GM19455 (cell line): ENCODE measurements around the gene LOXHD1.

Experiments used
- ATAC-seq: cut with Tn5 transposase; IDR thresholded peaks from one replicate; pipeline ENCODE4 v1.9.1; 2021; ENCODE audit not compliant: unreplicated experiment

The LOXHD1 gene, protein sequence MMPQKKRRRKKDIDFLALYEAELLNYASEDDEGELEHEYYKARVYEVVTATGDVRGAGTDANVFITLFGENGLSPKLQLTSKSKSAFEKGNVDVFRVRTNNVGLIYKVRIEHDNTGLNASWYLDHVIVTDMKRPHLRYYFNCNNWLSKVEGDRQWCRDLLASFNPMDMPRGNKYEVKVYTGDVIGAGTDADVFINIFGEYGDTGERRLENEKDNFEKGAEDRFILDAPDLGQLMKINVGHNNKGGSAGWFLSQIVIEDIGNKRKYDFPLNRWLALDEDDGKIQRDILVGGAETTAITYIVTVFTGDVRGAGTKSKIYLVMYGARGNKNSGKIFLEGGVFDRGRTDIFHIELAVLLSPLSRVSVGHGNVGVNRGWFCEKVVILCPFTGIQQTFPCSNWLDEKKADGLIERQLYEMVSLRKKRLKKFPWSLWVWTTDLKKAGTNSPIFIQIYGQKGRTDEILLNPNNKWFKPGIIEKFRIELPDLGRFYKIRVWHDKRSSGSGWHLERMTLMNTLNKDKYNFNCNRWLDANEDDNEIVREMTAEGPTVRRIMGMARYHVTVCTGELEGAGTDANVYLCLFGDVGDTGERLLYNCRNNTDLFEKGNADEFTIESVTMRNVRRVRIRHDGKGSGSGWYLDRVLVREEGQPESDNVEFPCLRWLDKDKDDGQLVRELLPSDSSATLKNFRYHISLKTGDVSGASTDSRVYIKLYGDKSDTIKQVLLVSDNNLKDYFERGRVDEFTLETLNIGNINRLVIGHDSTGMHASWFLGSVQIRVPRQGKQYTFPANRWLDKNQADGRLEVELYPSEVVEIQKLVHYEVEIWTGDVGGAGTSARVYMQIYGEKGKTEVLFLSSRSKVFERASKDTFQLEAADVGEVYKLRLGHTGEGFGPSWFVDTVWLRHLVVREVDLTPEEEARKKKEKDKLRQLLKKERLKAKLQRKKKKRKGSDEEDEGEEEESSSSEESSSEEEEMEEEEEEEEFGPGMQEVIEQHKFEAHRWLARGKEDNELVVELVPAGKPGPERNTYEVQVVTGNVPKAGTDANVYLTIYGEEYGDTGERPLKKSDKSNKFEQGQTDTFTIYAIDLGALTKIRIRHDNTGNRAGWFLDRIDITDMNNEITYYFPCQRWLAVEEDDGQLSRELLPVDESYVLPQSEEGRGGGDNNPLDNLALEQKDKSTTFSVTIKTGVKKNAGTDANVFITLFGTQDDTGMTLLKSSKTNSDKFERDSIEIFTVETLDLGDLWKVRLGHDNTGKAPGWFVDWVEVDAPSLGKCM (N-terminal part only)

DNA sequence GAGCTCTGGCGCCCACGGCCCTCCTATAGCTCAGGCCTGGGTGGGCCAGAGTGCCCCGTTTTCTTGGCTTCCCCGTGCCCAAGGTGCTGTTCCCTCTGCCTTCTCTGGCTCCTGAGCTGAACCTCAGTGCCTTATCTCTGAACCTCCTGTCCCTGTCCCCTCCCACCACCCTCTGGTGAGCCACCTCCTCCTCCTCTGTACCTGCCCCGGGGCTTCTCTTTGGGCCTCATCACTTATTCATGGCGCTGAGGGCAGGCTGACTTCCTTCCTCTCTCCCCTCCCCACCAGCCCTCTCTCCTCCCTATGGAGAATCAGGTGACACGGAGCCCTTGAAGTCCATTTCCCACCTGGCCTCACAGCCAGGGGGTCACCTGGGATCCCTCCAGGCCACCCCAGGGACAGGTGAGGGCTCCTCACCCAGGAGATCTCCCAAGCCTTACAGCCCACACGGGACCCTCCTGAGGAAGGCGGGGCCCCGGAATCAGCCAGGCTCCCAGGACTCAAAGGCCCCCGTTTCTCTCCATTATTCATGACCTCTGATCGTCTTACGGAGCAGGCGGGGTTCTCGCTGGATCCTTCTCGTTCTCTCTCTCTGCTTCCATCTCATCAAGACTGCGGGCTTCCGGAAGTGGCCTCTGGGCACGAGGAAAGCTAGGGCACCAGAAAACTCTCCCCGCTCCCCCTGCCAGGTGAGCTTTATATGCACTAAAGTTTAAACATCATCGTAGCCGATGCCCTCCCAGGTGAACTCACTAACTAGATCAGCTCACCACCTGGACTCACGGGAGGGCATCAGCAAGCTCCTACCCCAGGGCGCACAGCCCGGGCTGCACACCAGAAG is at the start of gene LOXHD1:
LOXHD1 (minus strand) TSS at position 106 of the 841 bp plus-strand sequence. CDS start 187 bp downstream, outside the sequence.
- no peak for ATAC-seq

DNA sequence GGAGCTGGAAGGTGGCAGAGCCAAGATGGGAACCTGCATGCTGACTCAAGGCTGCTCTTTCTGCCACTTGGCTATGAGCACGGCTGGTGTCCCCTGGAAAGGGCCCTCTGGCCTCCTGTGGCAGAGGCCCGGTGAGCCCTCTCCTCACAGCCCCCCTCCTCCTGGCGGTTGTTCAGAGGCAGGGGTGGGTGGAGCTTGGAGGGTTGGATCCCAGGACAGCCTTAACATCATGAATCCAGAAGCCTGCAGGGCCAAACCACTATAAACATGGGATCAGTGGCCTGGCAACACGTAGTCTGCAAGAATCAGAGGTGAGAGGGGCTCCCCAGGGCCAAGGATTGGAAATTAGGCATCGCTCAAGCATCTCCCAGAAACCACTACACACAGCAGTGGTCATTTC is 48.5 kb upstream of the LOXHD1 start:
- no peak for ATAC-seq

DNA sequence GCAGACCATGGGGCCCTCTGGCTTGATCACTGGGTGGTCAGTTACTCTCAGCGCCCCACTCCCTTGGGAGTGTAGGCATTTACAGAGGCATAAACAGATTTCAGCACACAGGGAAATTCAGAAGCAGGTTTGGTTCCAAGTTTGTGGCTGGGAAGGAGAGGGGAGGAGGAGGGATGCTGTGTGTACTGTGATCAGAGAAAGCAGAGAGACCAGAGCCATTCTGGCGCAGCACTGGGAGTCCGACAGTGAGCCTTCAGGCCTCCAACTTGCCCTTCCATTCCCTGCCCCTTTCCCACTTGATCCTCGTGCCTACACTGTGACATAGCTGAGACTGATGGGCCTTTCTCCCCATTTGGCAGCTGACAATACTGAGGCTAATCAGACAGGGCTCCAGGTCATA is 47.8 kb upstream of the LOXHD1 start:
- ATAC-seq = no peak

DNA sequence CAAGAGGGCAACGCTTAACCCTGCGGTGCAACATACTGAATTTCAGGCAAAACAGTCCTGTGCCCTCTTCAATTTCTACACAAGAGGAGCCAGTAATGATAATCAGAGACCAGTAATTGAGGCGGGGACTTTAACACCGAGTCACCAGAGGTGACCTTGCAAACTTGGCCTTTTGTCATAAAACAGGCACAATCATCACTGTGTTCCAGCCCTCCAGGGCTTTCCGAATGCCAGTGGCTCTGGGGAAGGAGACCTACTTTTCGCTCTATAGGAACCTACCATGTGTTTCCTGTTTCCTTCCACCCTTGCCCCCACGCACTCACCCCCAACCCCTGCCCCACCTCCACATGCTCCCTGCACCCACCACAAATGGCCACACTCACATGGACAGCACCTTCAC is 47.2 kb upstream of the LOXHD1 start:
- ATAC-seq = no peak

DNA sequence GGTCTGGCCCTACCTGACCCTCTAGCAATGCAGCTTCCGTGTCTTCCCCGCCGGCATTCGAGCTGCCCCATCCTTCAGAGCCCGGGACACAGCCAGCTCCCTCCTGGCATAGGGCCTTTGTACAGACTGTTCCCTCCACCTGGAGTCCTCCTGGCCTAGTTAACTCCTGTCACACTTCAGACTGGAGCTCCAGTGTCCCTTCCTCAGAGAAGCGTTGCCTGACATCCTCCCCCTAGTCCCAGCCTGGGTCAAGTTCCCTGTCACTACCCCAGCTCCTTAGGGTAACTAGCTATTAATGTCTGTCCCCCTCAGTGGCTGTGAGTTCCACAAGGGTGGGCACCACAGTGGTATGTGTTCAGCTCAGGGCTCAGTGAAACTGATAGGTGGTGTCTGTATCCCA is 45.5 kb upstream of the LOXHD1 start:
- no peak for ATAC-seq

DNA sequence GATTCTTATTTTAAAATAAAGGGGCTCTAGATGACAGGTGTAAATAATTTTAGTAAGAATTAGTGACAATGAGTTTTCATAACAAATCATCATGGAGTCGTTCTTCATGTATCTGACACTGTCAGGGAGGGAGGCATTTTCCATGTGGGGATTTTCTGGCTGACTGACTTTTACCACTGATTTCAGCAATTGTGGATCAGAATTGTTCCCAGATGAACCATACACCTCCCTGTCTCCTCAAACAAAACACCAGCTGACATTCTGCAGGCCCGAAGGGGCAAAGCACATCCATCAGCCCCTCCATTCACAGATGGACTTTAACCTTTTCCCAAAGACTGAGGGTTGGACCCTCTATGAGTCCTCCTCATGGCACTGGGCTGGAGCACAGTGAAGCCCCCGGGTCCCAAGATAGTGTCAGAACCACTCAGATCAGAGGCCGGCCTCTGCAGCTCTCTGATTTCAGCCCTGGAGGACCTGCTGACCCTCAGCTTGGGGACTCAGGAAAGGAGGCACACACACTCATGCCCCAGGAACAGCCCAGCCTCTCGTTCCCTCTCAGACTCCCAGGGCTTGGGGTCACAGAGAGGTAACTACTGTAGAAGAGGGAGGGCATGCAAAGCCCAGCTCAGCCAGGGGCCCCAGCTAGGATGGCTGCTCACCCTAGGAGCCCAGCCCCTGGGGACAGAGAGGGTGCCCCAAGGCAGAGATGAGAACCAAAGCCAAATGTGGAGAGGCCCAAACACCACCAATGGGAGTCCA is 43.2 kb upstream of the LOXHD1 start:
- no peak for ATAC-seq

DNA sequence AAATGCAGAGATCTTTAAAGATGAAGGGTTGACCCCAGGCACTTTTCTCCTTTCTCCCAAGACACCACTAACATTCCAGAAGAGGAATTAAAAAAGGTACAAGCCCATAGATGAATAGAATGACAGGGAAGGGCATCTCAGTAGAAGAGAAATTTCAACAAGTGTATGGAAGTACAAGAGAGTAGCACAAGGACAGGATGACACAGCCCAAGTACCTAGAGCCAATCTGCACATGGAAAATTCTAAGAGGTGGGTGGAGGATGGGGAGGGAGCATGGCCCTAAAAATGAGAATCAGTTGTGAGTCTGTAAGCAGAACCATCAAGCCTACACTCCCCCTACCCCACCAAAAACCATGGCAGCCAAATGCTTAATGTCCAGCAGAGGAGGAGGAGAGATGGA is 39.7 kb upstream of the LOXHD1 start:
- ATAC-seq = no peak

DNA sequence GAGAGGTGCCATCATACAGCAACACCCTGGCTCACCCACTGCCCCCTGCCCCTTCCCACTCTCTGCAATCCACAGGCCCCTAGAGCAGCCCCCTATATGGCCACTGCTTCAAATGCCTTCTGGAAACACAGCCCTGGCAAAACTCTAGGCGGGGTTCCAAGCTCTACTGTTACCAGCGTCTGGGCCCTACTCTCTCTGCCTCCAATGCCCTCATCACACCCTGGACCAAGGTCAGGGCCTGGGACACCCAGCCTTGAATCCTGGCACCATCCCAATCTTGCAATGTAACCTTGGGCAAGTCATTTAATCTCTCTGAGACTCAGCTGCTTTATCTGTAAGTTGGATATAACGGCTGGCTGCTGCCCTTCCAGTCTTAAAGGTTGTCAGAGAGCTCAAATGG is 39.2 kb upstream of the LOXHD1 start:
- no peak for ATAC-seq

DNA sequence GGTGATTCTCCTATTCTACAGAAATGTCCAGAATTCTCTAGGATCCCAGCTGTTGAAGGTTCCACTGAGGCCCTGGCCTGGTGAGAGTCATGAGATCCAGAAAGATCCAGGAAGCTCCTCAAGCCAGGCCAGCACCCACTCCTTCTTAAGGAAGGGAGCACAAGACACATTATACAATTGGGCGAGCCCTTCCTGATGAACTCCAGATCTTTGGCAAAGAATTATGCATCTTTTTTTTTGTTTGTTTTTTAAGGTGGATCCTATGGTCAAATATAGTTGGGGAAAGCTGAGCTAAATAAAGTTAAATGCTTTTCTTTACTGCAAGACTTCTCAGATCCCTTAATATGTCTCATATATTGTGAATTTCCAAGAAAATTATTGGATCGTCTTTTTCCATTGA is 37.0 kb upstream of the LOXHD1 start:
- ATAC-seq = no peak

DNA sequence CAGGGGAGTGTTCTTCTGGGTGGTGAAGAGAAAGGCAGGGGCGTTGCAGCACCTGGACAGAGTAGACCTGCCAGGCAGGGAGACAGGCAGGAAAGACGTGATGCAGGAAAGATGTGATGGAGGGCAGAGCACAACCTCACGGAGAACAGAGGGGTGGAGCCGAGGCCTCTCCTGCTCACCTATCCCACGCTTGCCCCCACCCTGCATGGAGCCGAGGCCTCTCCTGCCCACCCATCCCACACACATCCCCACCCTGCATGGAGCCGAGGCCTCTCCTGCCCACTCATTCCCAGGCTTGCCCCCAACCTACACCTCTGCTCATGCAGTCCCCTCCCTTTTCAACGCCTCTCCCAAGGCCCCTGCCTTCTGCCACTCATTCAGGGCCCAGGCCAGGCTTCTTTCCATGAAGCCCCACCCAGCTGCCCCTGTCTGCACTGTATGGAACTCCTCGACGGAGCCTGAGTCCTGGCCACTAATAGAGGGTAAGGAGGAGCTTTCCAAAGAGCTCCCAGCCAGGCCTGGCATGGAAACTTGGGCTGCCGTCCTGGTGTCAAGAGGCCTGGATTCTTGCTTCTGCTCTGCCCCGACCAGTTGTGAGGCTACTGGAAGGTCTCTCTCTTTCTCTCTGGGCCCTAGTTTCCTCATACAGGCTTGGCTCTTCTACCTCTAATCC is 32.0 kb upstream of the LOXHD1 start:
- no peak for ATAC-seq

DNA sequence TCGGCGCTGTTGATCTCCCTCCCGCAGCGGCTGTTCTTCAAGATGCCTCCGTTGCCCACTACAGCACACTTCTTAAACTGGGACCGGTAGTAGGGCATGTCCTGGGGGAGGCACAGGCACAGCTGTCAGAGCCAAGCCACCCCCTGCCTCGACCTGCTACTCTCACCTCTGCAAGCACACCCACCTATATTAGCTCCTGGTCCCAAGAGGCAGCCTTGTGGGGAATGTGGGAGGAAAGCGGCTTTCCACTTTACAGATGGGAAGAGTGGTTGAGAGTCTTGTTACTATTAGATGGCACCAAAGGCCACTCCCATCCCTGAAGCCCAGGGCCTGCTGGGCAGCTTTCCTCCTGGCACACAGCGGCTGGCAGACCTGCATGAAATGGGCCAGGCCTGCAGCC is 29.2 kb upstream of the LOXHD1 start:
- ATAC-seq = no peak

DNA sequence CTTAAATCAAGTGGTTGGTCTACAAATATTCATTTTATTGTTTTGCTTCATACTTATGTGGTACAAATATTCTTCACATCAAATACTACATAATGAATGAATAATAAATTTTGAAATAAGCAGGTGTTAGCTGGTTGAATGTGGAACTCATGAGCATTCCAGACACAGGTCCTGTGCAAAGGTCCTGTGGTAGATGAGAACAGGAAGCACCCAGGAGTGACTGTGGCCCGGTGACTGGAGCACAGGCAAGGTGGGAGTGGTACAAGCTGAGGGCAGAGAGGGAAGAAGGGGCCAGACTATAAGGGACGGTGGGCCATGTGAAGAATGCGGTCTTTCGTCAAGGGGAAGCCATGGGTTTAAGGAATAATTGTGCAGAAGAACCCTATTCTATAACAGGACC is 26.2 kb upstream of the LOXHD1 start:
- ATAC-seq = no peak

DNA sequence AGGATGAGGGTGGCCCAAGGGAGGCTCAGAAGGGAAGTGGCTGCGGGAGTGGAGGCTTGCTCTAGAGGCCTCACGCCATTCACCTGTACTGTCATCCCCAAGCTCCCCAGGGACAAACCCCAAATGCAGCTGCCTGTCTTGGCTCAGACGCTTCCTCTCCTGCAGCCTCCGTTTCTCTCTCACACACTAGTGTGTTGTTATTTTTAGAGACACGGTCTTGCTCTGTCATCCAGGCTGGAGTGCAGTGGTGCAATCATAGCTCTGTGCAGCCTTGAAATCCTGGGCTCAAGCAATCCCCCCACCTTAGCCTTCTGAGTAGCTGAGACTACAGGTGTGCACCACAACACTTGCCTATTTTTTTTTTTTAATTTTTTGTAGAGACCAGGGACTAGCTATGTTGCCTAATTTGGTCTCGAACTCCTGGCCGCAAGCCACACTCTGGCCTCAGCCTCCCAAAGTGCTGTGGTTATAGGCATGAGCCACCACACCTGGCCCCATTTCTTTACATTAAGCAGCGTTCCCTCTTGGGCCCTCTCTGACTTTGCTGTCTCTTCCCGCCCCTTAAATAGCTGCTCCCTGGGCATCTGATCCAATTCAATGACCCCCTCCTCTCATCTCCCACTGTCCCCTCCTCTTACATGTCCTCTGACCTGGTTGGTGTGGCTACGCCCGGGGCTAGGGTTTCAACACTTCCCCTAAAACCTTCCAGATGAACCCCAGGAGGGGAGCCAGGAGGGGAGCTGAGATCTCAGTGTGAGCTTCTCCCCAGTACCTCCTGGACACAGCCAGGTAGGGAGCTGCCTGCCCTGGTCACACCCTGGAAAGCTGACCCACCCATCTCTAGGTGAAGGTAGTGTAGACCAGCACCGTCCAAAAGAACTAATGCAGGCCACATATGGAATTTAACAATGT is 24.0 kb upstream of the LOXHD1 start:
- no peak for ATAC-seq

DNA sequence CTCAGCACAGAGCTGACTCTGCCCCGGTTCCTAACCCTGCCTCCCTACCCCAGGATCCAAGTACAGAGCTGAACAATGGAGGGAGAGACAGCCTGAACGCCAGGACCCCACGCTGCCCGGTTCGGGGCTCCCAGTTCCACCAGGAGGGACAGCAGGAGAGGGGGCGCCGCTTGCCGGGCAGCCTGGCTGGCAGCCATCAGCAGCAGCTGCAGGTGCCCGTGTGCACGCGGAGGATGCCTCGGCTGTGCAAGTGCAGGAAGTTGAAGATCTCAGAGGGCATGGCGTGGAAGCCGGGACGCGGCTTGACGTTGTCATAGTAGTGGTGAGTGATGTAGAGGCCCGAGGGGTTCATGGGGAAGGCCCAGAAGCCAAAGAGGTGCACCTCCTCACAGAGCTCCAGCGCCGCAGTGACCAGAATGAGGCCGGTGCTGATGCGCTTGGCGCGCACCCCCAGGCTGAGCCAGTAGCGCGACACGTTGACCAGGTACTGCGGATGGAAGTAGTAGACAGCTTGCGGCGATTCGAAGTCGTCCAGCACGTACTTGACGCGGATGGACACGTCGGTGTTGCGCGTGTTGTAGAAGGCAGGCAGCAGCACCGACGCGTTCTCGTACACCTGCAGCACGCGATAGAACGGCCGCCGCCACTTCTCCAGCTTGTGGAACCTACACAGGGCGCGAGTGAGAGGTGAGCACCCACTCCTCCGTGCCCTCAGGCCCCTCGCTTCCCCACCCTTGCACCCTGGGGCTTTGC is 23.0 kb upstream of the LOXHD1 start:
- ATAC-seq = no peak

DNA sequence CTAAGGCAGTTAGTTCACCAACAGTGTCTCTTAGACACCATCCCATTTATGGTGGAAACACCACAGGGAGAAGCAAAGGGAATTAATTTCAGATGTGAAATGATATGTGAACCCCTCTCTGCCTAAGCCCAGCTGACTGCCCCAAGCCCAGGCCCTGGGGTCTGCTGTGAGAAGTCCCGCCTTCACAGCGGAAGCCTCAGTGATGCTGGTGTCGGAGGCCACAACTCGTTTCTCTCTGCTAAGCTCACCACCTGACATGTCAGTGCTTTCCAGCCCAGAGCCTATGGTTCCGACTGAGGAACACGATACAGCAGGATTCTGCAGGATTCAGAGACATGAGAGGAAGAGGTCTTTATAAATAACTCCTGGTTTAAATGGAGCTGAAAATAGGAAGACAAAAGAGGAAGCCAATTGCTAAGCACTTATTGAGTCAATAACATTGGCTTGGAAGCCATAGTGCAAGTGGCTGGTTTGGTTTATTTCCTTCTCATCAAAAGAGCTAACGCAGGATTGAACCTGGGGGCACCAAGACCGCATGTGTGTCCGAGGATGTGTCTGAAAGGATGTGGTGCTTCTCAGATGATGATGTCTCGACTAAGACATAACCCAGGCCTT is 21.9 kb upstream of the LOXHD1 start:
- no peak for ATAC-seq

DNA sequence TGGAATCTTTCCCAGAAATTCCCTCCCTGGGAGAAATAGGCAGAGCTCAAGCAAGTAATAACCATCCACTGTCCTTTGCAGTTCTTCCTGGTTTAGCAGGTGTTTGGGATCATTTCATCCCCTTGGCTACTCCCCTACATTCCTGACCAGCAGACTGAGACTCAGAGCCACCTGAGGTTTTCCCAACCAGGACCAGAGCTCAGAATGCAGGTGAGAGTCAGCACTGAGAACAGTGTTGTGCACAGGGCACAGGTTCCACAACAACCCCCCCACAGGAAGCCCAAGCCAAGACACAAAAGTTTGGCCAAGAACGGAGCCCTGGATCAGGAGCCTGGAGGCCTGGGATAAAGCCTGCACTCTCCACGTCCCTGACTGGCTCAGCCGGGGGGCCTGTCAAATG is 21.0 kb upstream of the LOXHD1 start:
- no peak for ATAC-seq

DNA sequence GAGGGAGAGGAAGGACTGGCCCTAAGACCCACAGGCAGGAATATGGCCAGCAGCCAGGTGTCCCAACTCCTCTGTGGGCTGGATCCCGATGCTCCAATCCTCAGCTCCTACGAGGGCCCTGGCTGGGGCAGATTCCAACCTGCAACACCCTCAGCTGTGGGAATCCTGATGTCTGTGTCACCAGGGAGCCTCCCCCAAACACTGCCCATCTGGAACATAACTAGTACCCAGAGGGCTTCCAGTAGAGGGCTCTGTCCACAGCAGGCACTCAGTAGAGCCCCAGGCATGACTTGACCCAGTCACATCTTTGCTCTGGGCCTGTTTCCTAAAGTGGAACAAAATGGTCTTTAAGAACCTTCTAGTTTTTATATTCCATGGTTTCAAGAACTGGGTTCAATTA is 20.6 kb upstream of the LOXHD1 start:
- ATAC-seq = no peak
